GM19240 (cell line): ENCODE results near the gene MYOT.

Source experiments
- DNase-seq: peaks from one replicate; pipeline ENCODE4 v3.0.0; 2011; ENCODE audit warnings: low spot score; ENCODE audit not compliant: insufficient read length

The MYOT gene

GRCh38 chr5:137901011-137901817, 33.6 kb downstream of the MYOT start:
- DNase-seq = no peak

GRCh38 chr5:137902408-137903133, 34.9 kb downstream of the MYOT start:
- no peak for DNase-seq

- no peak for DNase-seq
Observed at GRCh38 chr5:137914758-137915157, 47.1 kb downstream of the MYOT start.

- no peak for DNase-seq
Observed at GRCh38 chr5:137916923-137917322, 49.3 kb downstream of the MYOT start.

- DNase-seq = no peak
Observed at GRCh38 chr5:137921931-137922330, 54.3 kb downstream of the MYOT start.

GRCh38 chr5:137923856-137924255, 56.2 kb downstream of the MYOT start:
- DNase-seq = no peak

GRCh38 chr5:137932800-137933199, 65.1 kb downstream of the MYOT start:
- no peak for DNase-seq

- DNase-seq = no peak
Observed at GRCh38 chr5:137933491-137933911, 65.8 kb downstream of the MYOT start.

GRCh38 chr5:137935190-137935589, 67.5 kb downstream of the MYOT start:
- DNase-seq = no peak

- DNase-seq = no peak
Observed at GRCh38 chr5:137935694-137936093, 68.0 kb downstream of the MYOT start.
